Chondrocyte (in vitro differentiated cells): ENCODE data around the gene GSTM3. TPM values are rescaled to one million over a fixed set of nuclear protein-coding genes. Genes with fewer than 3 reads are reported as not detected.

ENCODE experiments used
- DNase-seq: peaks from one replicate; pipeline ENCODE4 v3.0.0; 2021; ENCODE audit warnings: mixed read lengths, low spot score
- H3K27ac Mint-ChIP-seq: one replicate; pipeline ENCODE4 v1.8.0; 2021; ENCODE audit warnings: mild to moderate bottlenecking, moderate library complexity, mixed read lengths; ENCODE audit not compliant: unreplicated experiment
- H3K27me3 Mint-ChIP-seq: 2 replicates; pipeline ENCODE4 v1.8.0; 2021; ENCODE audit warnings: low read depth, mixed read lengths
- H3K36me3 Mint-ChIP-seq: 2 replicates; pipeline ENCODE4 v1.8.0; 2021; ENCODE audit warnings: low read depth, mixed read lengths
- H3K4me1 Mint-ChIP-seq: 2 replicates; pipeline ENCODE4 v1.8.0; 2021; ENCODE audit warnings: low read depth, mild to moderate bottlenecking, mixed read lengths
- H3K4me3 Mint-ChIP-seq: one replicate; pipeline ENCODE4 v1.8.0; 2021; ENCODE audit warnings: mild to moderate bottlenecking, moderate library complexity, mixed read lengths; ENCODE audit not compliant: unreplicated experiment
- H3K9me3 Mint-ChIP-seq: 2 replicates; pipeline ENCODE4 v1.8.0; 2021; ENCODE audit warnings: low read depth, mixed read lengths
- CTCF ChIP-seq: fragments of 200-600 bp; sonication (generic); IDR thresholded peaks from 2 replicates; pipeline ENCODE4 v1.5.0; 2021; ENCODE audit warnings: antibody characterized with exemption, mild to moderate bottlenecking, moderate library complexity
- long read RNA-seq: library from polyadenylated mRNA; stranded (forward); transcript quantifications from one replicate; pipeline ENCODE4 v2.0.0, GENCODE V29; 2021
- total RNA-seq: library from RNA; stranded (reverse); gene quantifications from 3 replicates; pipeline ENCODE4 v1.2.1, GENCODE V29; 2021

The GSTM3 gene
- 51.2 to 63.8 TPM (median 61.5 TPM) in 3 replicates for total RNA-seq
- long read RNA-seq, full-length matches to known transcripts = 68 of 71 reads
- long read RNA-seq, partial matches to known transcripts = 1 of 71 reads
- long read RNA-seq, other reads (novel, unspliced or antisense) = 2 of 71 reads

DNA sequence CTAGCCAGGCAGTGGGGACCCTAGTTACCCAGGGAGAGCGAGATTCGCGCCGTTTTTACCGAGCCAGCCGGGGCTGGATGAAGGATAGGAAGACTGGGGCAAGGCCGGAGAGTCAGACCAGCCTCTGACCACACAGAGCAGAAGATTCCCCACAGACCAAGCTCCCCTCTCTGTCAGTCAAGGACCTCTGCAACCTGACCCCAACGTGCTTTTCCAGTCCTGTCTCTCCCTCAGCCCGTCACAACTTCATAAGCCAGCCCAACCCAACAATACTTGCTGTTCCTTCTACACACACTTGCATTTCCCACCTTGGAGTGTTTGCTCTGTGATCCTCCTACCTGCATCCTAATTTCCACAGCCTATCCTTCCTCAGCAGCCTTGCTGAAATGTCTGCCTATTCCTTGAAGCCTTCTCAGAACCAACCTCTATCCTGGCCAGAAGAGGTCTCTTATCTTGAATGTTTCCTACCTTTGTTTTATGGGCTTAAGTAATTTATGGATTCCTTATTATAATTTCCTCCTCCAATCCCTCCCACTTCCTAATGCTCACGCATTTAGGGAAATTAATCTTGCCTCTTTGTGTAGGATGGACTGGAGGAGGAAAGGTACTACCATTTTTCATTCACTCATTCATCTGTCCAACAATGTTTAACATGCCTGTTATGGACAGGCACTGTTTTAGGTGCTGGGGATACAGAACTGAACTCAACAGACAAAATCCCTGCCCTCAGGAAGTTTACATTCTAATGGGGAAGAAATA, at the start of gene GSTM3:
TSS of gene GSTM3 (minus strand) at position 424 of the 759 bp plus-strand sequence. CDS start 751 bp downstream, outside the sequence.
- peaks cover 17% of the 10 kb centered on the region for H3K36me3 Mint-ChIP-seq
- TF ChIP-seq CTCF = no peak
- peaks cover 3% of the 10 kb centered on the region for H3K27me3 Mint-ChIP-seq
- H3K9me3 Mint-ChIP-seq = no peaks in the 10 kb centered on the region
- H3K4me1 Mint-ChIP-seq = peaks cover 16% of the 10 kb centered on the region
- DNase-seq = no peak
- peak within 1 kb of the TSS; percentile 91 for H3K27ac Mint-ChIP-seq
- H3K4me3 Mint-ChIP-seq = peak within 1 kb of the TSS; percentile 85

GRCh38 chr1:109790329-109790728, 49.5 kb upstream of the GSTM3 start:
- H3K4me1 Mint-ChIP-seq = peaks cover 65% of the 10 kb centered on the region
- H3K9me3 Mint-ChIP-seq = no peaks in the 10 kb centered on the region
- no peak for DNase-seq
- no peak overlapping the region for H3K4me3 Mint-ChIP-seq
- no peak overlapping the region for H3K27ac Mint-ChIP-seq
- H3K36me3 Mint-ChIP-seq = no peaks in the 10 kb centered on the region
- no peaks in the 10 kb centered on the region for H3K27me3 Mint-ChIP-seq
- TF ChIP-seq CTCF = no peak

DNA sequence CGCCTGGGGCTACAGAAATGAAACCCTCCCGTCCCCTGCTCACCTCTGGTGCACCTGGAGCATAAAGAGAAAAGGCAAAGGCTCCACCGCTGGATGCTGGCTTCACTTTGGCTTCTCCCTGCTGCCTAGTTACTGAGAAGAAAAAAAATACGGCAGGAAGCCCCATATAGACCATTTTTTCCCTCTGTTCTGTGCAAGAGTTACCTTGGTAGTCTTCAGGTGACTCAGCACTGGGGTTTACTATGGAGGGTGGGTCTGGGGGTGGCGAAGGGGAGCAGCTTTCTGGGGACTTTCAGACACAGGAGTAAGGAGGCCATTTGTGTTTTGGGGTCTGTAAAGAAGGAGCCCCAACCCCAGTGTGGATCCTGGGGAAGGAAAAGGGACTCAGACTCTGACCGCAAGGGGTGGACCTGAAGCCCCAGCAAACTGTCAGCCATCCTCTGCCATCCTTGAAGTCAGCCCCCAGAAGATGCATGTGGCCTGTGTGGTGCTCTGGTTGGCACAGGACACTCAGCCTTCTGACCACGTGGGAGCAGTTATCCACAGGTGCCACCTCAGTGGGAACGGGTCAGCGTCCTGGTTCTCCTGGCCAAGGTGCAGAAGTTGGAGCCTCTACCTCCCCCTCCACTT, 48.8 kb upstream of the GSTM3 start:
- no peak for TF ChIP-seq CTCF
- Mint-ChIP-seq H3K4me1 (peaks cover 70% of the 10 kb centered on the region), H3K27ac (no peak overlapping the region), H3K9me3 (no peaks in the 10 kb centered on the region), H3K4me3 (no peak overlapping the region), H3K27me3 (no peaks in the 10 kb centered on the region), H3K36me3 (no peaks in the 10 kb centered on the region)
- DNase-seq = peak; percentile 37

DNA sequence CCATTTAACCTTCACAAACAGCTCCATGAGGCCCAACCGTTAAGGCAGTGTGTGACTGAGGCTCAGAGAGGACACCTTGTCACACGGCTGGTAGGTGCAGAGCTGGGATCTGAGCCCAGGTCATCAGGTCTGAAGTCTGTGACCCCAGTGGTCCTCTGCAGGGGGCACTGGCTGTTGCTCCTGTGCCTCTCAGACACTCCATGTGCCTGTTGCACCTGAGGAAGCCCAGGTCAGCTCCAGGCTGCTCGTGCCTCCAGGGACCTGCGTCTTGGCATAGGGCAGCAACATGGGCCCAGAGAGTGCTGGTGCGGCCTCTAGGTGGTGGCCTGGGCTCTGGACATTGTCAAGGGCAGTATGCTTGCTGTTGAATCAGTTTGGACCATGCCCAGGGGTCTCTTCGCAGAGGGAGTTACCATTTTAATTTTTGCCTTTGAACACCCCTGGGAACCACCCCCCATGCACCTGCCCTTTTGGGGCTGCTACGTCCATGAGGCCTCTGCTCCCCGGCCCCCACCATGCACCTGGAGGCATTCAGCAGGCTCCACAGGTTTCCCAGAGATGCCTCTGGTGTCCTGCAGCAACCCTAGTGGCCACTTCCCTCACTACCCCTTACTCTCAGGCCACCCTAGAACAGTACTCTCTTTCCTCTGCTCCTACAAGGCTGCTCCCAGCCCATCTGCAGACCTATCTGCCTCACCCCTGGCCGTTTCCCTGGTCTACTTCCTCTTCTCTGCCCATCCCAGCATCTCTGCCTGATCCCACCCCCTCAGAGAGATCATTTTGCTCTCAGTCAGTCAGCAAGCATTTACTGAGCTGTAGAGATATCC, 48.1 kb upstream of the GSTM3 start:
- no peak overlapping the region for H3K27ac Mint-ChIP-seq
- no peak overlapping the region for H3K4me3 Mint-ChIP-seq
- peak; percentile 67 for DNase-seq
- H3K27me3 Mint-ChIP-seq = no peaks in the 10 kb centered on the region
- no peaks in the 10 kb centered on the region for H3K9me3 Mint-ChIP-seq
- TF ChIP-seq CTCF = peak; percentile 66
- H3K4me1 Mint-ChIP-seq = peaks cover 74% of the 10 kb centered on the region
- no peaks in the 10 kb centered on the region for H3K36me3 Mint-ChIP-seq
